Retinal pigment epithelial cell (primary cell): ENCODE measurements around the gene ATL1.

Experiments used
- DNase-seq: peaks from one replicate; pipeline ENCODE4 v3.0.0-alpha.2; 2010; ENCODE audit warnings: low read depth
- H3K4me3 ChIP-seq: 2 replicates; pipeline ENCODE4 v1.5.1; 2011; ENCODE audit warnings: mild to moderate bottlenecking, low read length, control low read depth, moderate library complexity
- CTCF ChIP-seq: conservative IDR thresholded peaks from 2 replicates; pipeline ENCODE4 v1.5.1; 2011; ENCODE audit warnings: low read depth, low read length, control low read depth, inconsistent platforms

ATL1 gene

GRCh38 chr14:50667684-50667995 lies 107.7 kb downstream of the ATL1 start:
- TF ChIP-seq CTCF: no peak
- no peak for DNase-seq
- H3K4me3 ChIP-seq: peak overlapping the region; percentile 86

- no peak for TF ChIP-seq CTCF
- H3K4me3 ChIP-seq: peak within 1 kb of the TSS; percentile 86
- no peak for DNase-seq
These were observed 108.3 kb downstream of the ATL1 start, which contains the start of gene SAV1 for GRCh38 chr14:50667996-50668825. TSS of gene SAV1 (minus strand) at chr14:50668306. CDS start at chr14:50667967, 339 bp downstream.

DNA sequence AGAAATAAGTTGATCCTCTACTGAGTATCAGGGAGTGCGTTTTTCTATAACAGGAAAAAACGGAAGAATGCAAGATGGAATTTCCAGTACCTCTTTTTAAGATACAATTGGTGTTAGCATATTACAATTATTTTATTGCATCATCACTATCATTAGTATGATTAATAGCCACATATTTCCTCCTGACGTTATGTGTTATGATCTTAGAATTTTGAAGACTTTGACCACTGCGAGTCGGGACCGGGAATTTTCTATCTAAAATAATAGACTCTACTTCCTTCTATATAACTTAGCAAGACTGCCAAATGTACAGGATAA lies 108.8 kb downstream of the ATL1 start:
- DNase-seq: no peak
- no peak for TF ChIP-seq CTCF
- peak overlapping the region; percentile 86 for H3K4me3 ChIP-seq

DNA sequence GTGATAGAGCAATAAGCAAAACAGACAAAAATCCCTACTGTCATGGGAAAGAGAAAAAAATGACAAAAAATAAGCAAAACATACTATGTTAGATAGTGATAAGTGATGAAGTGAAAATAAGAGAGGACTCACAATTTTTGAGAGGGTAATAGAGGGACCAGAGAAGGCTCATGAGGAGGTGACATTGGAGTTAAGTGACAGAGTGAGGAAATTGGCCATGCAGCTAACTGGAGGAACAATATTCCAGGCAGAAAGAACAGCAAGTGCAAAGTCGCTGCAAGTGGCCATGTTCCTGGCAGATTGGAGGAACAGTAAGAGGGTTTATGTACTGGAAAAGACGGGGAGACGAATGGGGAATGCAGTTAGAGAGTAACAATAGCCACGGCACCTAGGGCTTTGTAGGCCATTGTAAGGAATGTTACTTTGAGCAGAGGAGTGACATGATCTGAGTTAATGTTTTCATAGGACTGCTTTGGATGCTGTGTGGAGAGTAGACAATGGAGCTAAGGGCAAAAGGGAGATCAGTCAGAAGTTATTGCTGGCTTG lies 109.6 kb downstream of the ATL1 start:
- no peak for TF ChIP-seq CTCF
- no peak overlapping the region for H3K4me3 ChIP-seq
- DNase-seq: no peak

DNA sequence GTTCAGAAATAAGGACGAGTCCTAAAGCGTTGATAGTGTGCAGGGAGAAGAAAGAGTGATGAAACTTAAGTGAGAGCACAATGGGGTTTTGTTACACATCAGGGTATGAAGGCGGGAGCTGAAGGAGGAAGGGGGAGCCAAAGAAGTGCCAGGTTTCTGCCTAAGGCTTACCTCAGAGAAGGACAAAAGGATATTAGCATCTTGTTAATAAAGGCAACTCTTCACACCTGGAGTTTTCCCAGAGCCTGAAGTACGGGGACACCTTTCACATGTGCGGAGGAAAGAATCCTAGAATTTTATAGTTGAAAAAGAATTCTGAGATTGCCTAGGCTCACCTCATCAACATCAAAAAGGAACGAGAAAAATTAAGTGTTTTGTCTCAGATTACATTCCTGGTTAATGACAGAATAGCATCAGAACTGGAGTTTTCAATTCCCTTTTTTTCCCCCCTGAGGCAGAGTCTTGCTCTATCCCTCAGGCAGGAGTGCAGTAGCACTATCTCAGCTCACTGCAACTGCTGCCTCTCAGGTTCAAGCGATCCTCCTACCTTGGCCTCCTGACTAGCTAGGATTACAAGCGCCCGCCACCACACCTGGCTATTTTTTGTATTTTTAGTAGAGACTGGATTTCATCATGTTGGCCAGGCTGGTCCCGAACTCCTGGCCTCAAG lies 110.4 kb downstream of the ATL1 start:
- no peak overlapping the region for H3K4me3 ChIP-seq
- no peak for DNase-seq
- TF ChIP-seq CTCF: no peak

- no peak overlapping the region for H3K4me3 ChIP-seq
- no peak for TF ChIP-seq CTCF
- no peak for DNase-seq
These were observed 110.9 kb downstream of the ATL1 start for GRCh38 chr14:50670866-50671256.

DNA sequence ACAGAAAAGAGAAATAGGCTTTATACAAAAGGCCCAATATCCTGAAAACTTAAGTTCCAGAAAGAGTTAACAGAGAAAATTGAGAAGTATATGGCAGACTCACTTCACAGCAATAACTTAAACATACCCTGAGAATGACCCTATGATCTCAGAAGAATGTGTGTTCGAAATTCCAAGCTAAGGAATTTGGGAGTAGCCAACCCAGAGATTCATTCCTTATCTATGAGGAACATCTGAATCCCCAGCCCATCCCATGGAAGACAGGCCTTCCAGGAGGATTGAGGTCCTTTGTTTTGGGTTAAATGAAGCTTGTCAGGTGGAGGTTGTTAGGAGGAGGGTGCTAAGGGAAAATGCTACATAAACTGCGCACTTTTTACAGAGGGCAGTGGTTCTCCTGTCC lies 115.7 kb downstream of the ATL1 start:
- H3K4me3 ChIP-seq: no peak overlapping the region
- TF ChIP-seq CTCF: no peak
- DNase-seq: no peak
